GM12892 (cell line): Measurements from ENCODE around the gene HERC6.
"Not testable (repeated sequence)": the region's sequence is repeated elsewhere in the genome, so short reads cannot be mapped to it uniquely, and the experiment has no call there.

Experiments
- POLR2A ChIP-seq: IDR thresholded peaks from 2 replicates; pipeline ENCODE4 v1.6.1; 2011; ENCODE audit warnings: low read depth, low read length, control low read depth
- POLR2AphosphoS5 ChIP-seq: IDR thresholded peaks from 2 replicates; pipeline ENCODE4 v1.6.1; 2011; ENCODE audit warnings: low read depth, low read length, control low read depth
- TAF1 ChIP-seq: IDR thresholded peaks from 2 replicates; pipeline ENCODE4 v1.6.1; 2011; ENCODE audit warnings: low read depth, mild to moderate bottlenecking, control low read depth, low read length, borderline replicate concordance

DNA sequence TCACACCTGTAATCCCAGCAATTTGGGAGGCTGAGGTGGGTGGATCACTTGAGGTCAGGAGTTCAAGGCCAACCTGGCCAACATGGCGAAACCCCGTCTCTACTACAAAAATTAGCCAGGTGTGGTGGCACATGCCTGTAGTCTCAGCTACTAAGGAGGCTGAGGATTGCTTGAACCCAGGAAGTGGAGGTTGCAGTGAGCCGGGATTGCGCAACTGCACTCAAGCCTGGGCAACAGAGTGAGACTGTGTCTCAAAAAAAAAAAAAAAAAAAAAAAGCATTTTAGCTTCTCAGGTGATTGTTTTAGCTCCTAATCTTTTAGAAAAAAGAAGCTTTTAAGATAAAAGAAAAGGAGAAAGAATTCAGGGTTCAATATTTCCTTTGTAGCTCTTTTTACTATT, 59.2 kb downstream of the HERC6 start:
- not testable (repeated sequence) for TF ChIP-seq POLR2AphosphoS5, POLR2A, TAF1
